Neuron (in vitro differentiated cells): Measurements from ENCODE around the gene MIEN1.
A peak's percentile ranks its signal among the peaks of the same experiment; 100 is the strongest.
"Not testable (repeated sequence)": the region's sequence is repeated elsewhere in the genome, so short reads cannot be mapped to it uniquely, and the experiment has no call there.

Source experiments
- H2AFZ ChIP-seq: one replicate; pipeline ENCODE4 v1.6.1; 2013; ENCODE audit warnings: low read depth, mild to moderate bottlenecking, inconsistent platforms, low read length, moderate library complexity
- H3K27me3 ChIP-seq: one replicate; pipeline ENCODE4 v1.6.1; 2013; ENCODE audit warnings: low read length; ENCODE audit not compliant: insufficient read depth
- H3K36me3 ChIP-seq: one replicate; pipeline ENCODE4 v1.6.1; 2013; ENCODE audit warnings: low read length; ENCODE audit not compliant: insufficient read depth
- H3K4me1 ChIP-seq: one replicate; pipeline ENCODE4 v1.6.1; 2013; ENCODE audit warnings: low read length; ENCODE audit not compliant: insufficient read depth
- H3K4me3 ChIP-seq: 2 replicates; pipeline ENCODE4 v1.5.1; 2013; ENCODE audit warnings: mild to moderate bottlenecking, low read length, moderate library complexity
- H3K9me3 ChIP-seq: one replicate; pipeline ENCODE4 v1.6.1; 2013; ENCODE audit warnings: low read length

The MIEN1 gene, protein sequence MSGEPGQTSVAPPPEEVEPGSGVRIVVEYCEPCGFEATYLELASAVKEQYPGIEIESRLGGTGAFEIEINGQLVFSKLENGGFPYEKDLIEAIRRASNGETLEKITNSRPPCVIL

GRCh38 chr17:39730095-39730921, at the start of gene MIEN1:
Gene MIEN1 (minus strand): TSS chr17:39730532. CDS start chr17:39730495, 37 bp downstream.
- Histone ChIP-seq H3K36me3 (peaks cover 30% of the 10 kb centered on the region), H3K9me3 (no peaks in the 10 kb centered on the region), H2AFZ (peak within 1 kb of the TSS; percentile 88), H3K4me3 (peak within 1 kb of the TSS; percentile 80), H3K4me1 (peaks cover 4% of the 10 kb centered on the region), H3K27me3 (no peaks in the 10 kb centered on the region)

DNA sequence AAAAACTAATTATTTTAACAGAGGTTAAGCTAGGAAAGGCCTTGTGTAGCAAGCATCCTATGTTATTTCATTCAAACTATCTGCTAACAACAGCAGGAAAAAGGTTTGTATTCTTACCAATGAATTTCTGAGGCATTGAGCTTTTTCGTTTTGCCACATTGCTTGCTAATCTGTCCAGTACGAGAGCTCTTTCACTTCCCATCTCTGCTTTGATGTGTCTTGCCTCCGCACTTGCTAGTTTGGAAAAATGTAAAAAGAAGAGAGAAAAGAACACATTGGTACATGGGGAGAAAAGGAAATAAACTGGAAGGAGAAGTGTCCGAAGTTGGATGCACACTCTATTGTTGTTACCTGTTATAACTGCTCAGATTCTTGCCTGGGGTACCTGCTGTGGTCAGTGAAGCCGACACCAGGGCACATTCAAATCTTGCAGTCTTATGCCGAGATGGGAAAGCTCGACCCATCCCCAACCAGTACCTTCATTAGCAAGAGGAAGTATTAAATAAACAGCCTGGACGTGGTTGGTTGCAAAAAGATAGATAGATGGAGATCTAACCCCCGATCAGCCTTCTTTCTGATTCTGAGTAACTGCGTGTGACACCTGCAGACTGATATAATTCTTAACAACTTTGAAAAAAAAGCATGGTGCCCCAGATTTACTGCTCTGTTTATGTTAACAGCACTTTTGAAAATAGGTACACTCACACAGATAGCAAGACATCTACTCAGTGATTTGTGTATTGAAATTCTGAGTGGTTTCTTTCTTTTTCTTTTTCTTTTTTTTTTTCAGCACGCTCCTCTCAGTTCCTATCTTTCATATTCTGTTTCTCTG, 47.4 kb upstream of the MIEN1 start:
- Histone ChIP-seq H3K36me3 (no peaks in the 10 kb centered on the region), H3K27me3 (peaks cover 44% of the 10 kb centered on the region), H3K4me1 (no peaks in the 10 kb centered on the region), H2AFZ (no peak overlapping the region), H3K9me3 (no peaks in the 10 kb centered on the region), H3K4me3 (no peak overlapping the region)

DNA sequence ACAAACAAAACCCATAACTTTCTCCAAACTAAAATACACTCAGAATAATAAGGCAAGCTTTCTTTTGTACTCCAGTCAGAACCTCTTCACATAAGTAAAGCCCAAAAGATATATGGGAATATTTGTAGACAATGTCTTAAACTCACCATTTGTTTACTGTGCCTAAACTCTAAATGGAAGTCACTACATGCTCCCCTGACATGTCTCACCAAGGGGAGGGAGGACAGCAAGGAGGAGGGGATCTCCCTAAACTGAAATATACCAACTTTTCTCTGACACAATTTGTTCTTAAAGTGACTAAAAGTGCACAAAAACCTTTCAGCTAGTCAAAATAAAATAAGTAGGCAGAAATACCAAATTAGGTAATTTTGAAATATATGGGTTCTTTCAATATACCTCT, 45.9 kb upstream of the MIEN1 start:
- H3K4me3 ChIP-seq, result no peak overlapping the region
- no peak overlapping the region for H2AFZ ChIP-seq
- no peaks in the 10 kb centered on the region for H3K4me1 ChIP-seq
- H3K27me3 ChIP-seq, result peaks cover 33% of the 10 kb centered on the region
- no peaks in the 10 kb centered on the region for H3K9me3 ChIP-seq
- no peaks in the 10 kb centered on the region for H3K36me3 ChIP-seq

DNA sequence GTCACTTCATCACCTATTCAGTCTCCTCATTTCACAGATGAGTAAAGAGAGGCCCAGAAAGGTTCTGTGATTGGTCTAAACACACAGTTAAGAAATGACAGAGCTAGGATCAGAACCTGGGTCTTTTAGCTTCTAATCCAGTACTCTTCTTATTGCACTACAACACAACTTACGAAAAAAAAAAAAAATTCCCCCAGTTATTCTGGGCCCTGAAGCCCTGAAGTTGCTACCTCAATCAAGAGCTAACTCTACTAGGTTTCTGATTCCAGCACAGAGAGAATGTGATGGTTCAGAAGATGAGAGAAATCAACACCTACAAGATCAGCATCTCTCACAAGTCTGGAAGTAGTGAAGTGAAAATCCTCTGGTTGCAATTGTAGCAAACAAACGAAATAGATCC, 44.7 kb upstream of the MIEN1 start:
- Histone ChIP-seq H2AFZ (no peak overlapping the region), H3K27me3 (peaks cover 34% of the 10 kb centered on the region)

GRCh38 chr17:39774047-39774446, 43.7 kb upstream of the MIEN1 start:
- no peaks in the 10 kb centered on the region for H3K4me1 ChIP-seq
- H3K4me3 ChIP-seq, result no peak overlapping the region
- H3K9me3 ChIP-seq, result no peaks in the 10 kb centered on the region
- peaks cover 37% of the 10 kb centered on the region for H3K27me3 ChIP-seq
- H2AFZ ChIP-seq, result no peak overlapping the region
- H3K36me3 ChIP-seq, result no peaks in the 10 kb centered on the region

More for the DNA sequence above, 44.7 kb upstream of the MIEN1 start:
- Histone ChIP-seq H3K4me3 (no peak overlapping the region), H3K36me3 (no peaks in the 10 kb centered on the region), H3K9me3 (no peaks in the 10 kb centered on the region), H3K4me1 (no peaks in the 10 kb centered on the region)

DNA sequence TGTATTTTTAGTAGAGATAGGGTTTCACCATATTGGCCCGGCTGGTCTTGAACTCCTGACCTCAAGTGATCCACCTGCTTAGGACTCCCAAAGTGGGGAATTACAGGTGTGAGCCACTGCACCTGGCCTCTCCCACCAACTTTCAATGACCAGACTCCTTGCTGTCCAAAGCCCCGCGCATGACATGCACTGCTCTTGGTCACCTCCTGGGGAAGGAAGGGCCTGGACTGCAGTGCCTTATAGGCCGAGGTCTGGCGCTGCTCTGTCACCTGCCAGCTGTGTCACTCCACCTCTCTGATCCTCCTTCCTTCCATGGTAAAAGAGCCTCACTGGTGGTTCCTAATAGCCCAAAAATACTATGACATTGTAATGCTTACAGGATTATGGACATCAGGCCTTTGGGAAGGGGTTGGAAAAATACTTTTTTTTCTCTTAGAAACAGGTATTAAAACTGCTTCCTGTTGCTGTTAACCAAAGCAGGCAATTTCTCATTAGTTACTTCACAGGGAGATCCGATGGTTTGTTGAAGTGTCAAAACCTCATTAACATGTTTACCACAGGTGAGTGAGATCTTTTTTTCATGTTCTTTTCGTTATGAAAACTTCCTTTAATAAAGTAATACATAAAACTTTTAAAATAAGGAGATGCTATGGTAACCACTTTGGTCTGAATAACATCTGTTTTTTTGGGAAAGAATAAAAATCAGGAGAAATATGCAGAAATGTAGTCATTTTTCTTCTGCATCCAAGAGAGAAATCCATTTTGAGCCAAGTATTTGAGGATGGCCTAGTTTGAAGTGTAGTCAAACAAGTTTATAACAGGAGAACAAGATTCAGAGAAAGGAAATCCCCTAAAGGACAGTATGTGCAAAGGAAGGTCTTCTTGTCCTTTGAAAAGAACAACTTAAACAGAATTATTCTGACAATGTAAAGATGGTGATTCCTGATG, 42.9 kb upstream of the MIEN1 start:
- peaks cover 37% of the 10 kb centered on the region for H3K27me3 ChIP-seq
- H3K4me3 ChIP-seq, result no peak overlapping the region
- no peak overlapping the region for H2AFZ ChIP-seq
- H3K9me3 ChIP-seq, result no peaks in the 10 kb centered on the region
- H3K36me3 ChIP-seq, result no peaks in the 10 kb centered on the region
- H3K4me1 ChIP-seq, result no peaks in the 10 kb centered on the region

DNA sequence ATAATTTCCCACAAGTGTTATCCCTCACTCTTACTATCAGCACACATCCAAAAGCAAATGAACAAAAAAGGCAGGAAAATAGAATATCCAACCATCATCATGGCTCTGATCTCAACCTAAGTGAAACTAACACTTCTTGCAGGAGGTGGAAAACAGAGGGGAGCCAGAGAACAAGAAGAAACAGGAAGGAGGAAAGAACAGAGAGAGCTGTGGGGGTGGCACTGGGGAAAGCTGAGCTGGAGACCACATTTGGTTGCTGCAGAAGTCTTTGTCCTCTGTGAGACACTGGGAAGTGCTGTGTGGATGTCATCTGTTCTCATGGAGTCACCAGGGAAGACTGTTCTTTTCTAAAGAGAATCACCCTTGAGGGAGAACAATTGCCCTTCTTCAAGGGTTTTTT, 42.1 kb upstream of the MIEN1 start:
- H2AFZ ChIP-seq, result no peak overlapping the region
- no peaks in the 10 kb centered on the region for H3K4me1 ChIP-seq
- H3K36me3 ChIP-seq, result no peaks in the 10 kb centered on the region
- peaks cover 35% of the 10 kb centered on the region for H3K27me3 ChIP-seq
- no peak overlapping the region for H3K4me3 ChIP-seq
- H3K9me3 ChIP-seq, result no peaks in the 10 kb centered on the region

DNA sequence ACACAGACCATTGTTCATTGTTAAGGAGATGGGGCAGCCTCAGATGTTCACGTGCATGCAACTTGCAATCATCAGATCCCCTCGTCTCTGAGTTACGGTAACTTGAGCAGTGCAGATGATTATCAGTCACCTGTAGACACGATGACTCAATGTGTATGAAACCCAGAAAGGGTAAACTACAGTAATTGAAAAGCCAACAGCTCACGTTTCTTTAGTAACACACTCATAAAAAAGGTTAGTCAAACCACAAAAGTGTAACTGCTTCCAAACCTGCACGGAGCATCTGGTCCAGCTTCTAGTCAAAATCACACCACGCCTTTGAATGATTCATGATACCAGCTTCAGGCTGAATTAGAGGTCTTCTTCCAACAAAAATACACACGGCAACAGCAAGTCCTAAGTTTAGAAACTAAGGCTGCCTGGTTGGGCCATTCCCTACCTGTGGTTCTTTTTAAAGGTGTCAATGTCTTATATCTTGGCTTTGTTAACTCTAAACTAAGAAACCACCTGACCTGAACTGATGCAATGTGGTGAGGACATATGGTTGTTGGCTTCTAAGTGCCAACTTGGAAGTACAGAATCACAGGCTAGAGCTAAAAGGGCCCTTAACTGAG, 39.7 kb upstream of the MIEN1 start:
- no peak overlapping the region for H2AFZ ChIP-seq
- no peaks in the 10 kb centered on the region for H3K4me1 ChIP-seq
- H3K36me3 ChIP-seq, result no peaks in the 10 kb centered on the region
- H3K4me3 ChIP-seq, result no peak overlapping the region
- H3K9me3 ChIP-seq, result peaks cover 5% of the 10 kb centered on the region
- H3K27me3 ChIP-seq, result peaks cover 26% of the 10 kb centered on the region

DNA sequence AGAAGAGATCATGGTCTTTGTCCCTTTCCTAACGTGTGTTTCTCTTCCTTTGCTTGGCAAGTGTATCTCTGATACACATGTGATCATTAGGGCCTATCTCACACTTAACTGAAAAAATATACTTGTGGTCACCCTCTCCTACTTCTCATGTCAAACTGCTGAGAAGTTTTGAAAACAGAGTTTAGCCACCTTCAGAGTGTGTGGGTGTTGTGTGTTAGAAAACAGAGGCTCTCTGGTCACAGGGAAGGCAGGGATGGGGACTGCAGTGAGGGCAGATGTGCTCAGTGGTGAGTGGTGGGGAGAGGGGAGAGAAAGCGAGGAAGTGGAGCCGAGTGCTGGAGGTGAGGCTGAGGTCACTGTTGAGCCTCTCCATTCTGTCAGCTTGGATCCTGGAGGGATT, 36.8 kb upstream of the MIEN1 start:
- no peak overlapping the region for H3K4me3 ChIP-seq
- no peaks in the 10 kb centered on the region for H3K36me3 ChIP-seq
- H3K27me3 ChIP-seq, result peaks cover 23% of the 10 kb centered on the region
- H3K9me3 ChIP-seq, result peaks cover 5% of the 10 kb centered on the region
- no peak overlapping the region for H2AFZ ChIP-seq
- H3K4me1 ChIP-seq, result no peaks in the 10 kb centered on the region

- no peaks in the 10 kb centered on the region for H3K4me1 ChIP-seq
- no peak overlapping the region for H3K4me3 ChIP-seq
- H3K27me3 ChIP-seq, result peaks cover 22% of the 10 kb centered on the region
- H2AFZ ChIP-seq, result no peak overlapping the region
- H3K9me3 ChIP-seq, result peaks cover 5% of the 10 kb centered on the region
- H3K36me3 ChIP-seq, result no peaks in the 10 kb centered on the region
Observed at GRCh38 chr17:39765766-39766165, 35.4 kb upstream of the MIEN1 start.

DNA sequence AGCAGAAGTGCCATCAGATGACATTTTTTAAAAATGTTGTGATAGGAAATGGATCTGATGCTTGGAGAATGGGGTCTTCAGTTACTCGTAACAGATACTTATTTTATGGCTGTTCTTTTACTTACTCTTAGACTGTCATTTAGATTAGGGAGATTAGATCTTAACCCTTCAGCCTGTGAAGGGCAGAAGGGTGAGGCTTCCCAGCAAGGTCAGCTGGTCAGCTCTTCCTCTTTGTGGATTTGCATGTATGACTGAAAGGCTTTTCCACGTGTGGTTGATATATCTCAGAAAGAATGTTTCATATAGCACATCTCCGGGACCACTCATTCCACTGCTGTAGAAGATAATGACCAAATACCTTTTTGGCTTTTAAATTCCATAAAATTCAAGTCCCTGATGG, 34.8 kb upstream of the MIEN1 start:
- Histone ChIP-seq H3K27me3 (peaks cover 23% of the 10 kb centered on the region), H3K36me3 (no peaks in the 10 kb centered on the region), H3K4me3 (no peak overlapping the region), H3K4me1 (no peaks in the 10 kb centered on the region), H2AFZ (no peak overlapping the region), H3K9me3 (peaks cover 5% of the 10 kb centered on the region)

GRCh38 chr17:39764171-39764570, 33.8 kb upstream of the MIEN1 start:
- H3K4me3 ChIP-seq, H3K4me1 ChIP-seq, H2AFZ ChIP-seq, H3K36me3 ChIP-seq, H3K9me3 ChIP-seq: not testable (repeated sequence)
- H3K27me3 ChIP-seq, result peaks cover 26% of the 10 kb centered on the region
